ENCODE measurements around the gene PHOSPHO2. TPM values are rescaled to one million over a fixed set of nuclear protein-coding genes. Genes with fewer than 3 reads are reported as not detected.

PHOSPHO2 gene
- total RNA-seq, 4 donors from 2014 or later = 1.9 to 4.6 (median 3.3) TPM

DNA sequence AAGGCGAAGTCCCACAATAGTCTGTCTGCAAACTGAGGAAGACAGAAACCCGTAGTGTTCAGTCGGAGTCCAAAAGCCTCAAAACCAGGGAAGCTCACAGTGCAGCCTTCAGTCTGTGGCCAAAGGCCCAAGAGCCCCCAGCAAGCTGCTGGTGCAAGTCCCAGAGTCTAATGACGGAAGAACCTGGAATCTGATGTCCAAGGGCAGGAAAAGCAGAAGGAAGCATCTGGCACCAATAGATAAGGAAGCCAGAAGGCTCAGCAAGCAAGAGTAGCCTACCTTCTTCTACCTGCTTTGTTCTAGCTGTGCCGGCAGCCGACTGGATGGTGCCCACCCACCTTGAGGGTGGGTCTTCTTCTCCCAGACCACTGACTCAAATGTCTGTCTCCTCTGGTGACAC lies 21.9 kb upstream of the PHOSPHO2 start:
- Histone ChIP-seq H3K36me3 (no peaks in the 10 kb centered on the region), H3K27me3 (no peaks in the 10 kb centered on the region), H3K4me1 (peaks cover 0 to 12% (median 0%) of the 10 kb centered on the region in 3 donors), H3K27ac (no peak overlapping the region), H3K4me3 (no peak overlapping the region), H3K9me3 (no peaks in the 10 kb centered on the region)
- intact Hi-C loops (cut with DNase I) = no loop called here
- WGBS, 2 donors = 73 to 74% methylated on average over 6 of the region's 6 CpGs
- DNase-seq = no peak
- TF ChIP-seq CTCF (IDR thresholded peaks at IDR 0.05) (no peak), POLR2A (IDR thresholded peaks at IDR 0.05) (no peak)

GRCh38 chr2:169673106-169673505 lies 21.2 kb upstream of the PHOSPHO2 start:
- no peaks in the 10 kb centered on the region for H3K27me3 ChIP-seq
- no peaks in the 10 kb centered on the region for H3K9me3 ChIP-seq
- WGBS, 2 donors = 34 to 44% methylated on average over 3 of the region's 3 CpGs
- no peak overlapping the region for H3K4me3 ChIP-seq
- DNase-seq = no peak
- peaks cover 0 to 12% (median 0%) of the 10 kb centered on the region in 3 donors for H3K4me1 ChIP-seq
- intact Hi-C loops (cut with DNase I) = no loop called here
- no peak overlapping the region for H3K27ac ChIP-seq
- no peaks in the 10 kb centered on the region for H3K36me3 ChIP-seq
- TF ChIP-seq POLR2A (IDR thresholded peaks at IDR 0.05) (no peak), CTCF (IDR thresholded peaks at IDR 0.05) (no peak)

DNA sequence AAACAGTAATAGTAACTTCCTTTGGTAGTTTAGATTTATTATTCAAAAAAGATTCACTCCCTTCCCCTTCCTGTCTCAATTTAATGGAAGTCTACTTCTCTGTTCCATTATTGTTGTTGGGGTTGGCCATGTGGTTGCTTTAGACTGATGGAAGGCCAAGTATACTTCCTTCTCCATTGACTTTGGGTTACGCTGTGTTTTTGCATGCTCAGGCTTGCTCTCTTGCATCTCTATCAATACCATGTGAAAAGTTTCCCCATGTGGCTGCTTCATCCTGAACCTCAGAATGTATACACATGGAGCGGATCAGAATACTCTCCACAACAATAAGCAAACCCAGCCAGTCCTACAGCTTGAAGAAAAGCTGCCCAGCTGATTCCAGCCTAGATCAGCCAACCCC lies 20.3 kb upstream of the PHOSPHO2 start:
- intact Hi-C loops (cut with DNase I) = no loop called here
- H3K27me3 ChIP-seq = no peaks in the 10 kb centered on the region
- peaks cover 0 to 12% (median 0%) of the 10 kb centered on the region in 3 donors for H3K4me1 ChIP-seq
- TF ChIP-seq CTCF (IDR thresholded peaks at IDR 0.05) (no peak), POLR2A (IDR thresholded peaks at IDR 0.05) (no peak)
- H3K9me3 ChIP-seq = no peaks in the 10 kb centered on the region
- H3K4me3 ChIP-seq = no peak overlapping the region
- no peaks in the 10 kb centered on the region for H3K36me3 ChIP-seq
- 71 to 83% methylated on average over 1 to 2 of the region's 2 CpGs for WGBS, 2 donors
- no peak overlapping the region for H3K27ac ChIP-seq
- no peak for DNase-seq

GRCh38 chr2:169676357-169676756 lies 17.9 kb upstream of the PHOSPHO2 start:
- Histone ChIP-seq H3K4me3 (no peak overlapping the region), H3K27me3 (no peaks in the 10 kb centered on the region), H3K4me1 (peaks cover 0 to 12% (median 0%) of the 10 kb centered on the region in 3 donors), H3K36me3 (no peaks in the 10 kb centered on the region), H3K27ac (no peak overlapping the region), H3K9me3 (no peaks in the 10 kb centered on the region)
- WGBS, 2 donors = 53 to 60% methylated on average over 3 of the region's 3 CpGs
- DNase-seq = no peak
- intact Hi-C loops (cut with DNase I) = no loop called here
- TF ChIP-seq POLR2A (IDR thresholded peaks at IDR 0.05) (no peak), CTCF (IDR thresholded peaks at IDR 0.05) (no peak)

DNA sequence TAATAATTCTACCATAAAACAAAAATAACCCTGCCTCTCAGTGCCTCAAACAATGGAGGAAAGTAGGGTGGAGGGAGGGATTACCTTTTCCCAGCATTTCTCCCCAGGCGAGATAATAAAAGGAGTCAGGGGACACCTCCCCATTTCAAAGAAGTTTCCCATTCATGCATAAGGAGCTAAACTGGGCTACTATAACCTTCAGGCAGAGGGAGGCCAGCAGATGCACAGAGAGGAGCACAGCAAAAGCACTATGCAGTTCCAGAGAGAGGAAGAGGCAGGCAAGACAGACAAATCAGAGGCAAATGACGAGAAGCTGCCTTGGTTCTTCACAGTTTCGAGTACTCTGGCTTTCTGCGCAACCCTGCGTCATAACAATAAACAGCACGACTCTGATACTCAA lies 17.4 kb upstream of the PHOSPHO2 start:
- intact Hi-C loops (cut with DNase I) = no loop called here
- Histone ChIP-seq H3K36me3 (no peaks in the 10 kb centered on the region), H3K4me3 (no peak overlapping the region), H3K9me3 (no peaks in the 10 kb centered on the region), H3K4me1 (peaks cover 0 to 12% (median 0%) of the 10 kb centered on the region in 3 donors), H3K27ac (no peak overlapping the region), H3K27me3 (no peaks in the 10 kb centered on the region)
- no peak for DNase-seq
- TF ChIP-seq POLR2A (IDR thresholded peaks at IDR 0.05) (no peak), CTCF (IDR thresholded peaks at IDR 0.05) (no peak)
- 79 to 94% methylated on average over 6 of the region's 6 CpGs for WGBS, 2 donors

All from esophagus squamous epithelium (tissue), 5 donors.